BLaER1 treated with 17β-estradiol and CSF1 and Interleukin-3, amounts not matched to agents 10 nM and 100 nM (cell line): ENCODE results near the gene COPB1.

ENCODE experiments used
- H3K27ac ChIP-seq, 11 experiments: shearing (Covaris generic); formaldehyde crosslinking; 2 replicates each; pipeline ENCODE4 v1.8.1; 2022
- H3K27me3 ChIP-seq, 11 experiments: shearing (Covaris generic); formaldehyde crosslinking; 2 replicates each; pipeline ENCODE4 v1.8.1; 2022
- H3K36me3 ChIP-seq, 11 experiments: shearing (Covaris generic); formaldehyde crosslinking; 2 replicates each; pipeline ENCODE4 v1.8.1; 2022
- H3K4me1 ChIP-seq, 10 experiments: shearing (Covaris generic); formaldehyde crosslinking; 2 replicates each; pipeline ENCODE4 v1.8.1; 2022
- H3K4me2 ChIP-seq, 11 experiments: shearing (Covaris generic); formaldehyde crosslinking; 2 replicates each; pipeline ENCODE4 v1.8.1; 2022
- H3K4me3 ChIP-seq, 10 experiments: shearing (Covaris generic); formaldehyde crosslinking; 2 replicates each; pipeline ENCODE4 v1.8.1; 2022
- H3K9ac ChIP-seq, 11 experiments: shearing (Covaris generic); formaldehyde crosslinking; 2 replicates each; pipeline ENCODE4 v1.8.1; 2022
- H3K9me3 ChIP-seq, 11 experiments: shearing (Covaris generic); formaldehyde crosslinking; replicated peaks in 1 of 11; 2 replicates each; pipeline ENCODE4 v1.8.1; 2022
- H4K20me1 ChIP-seq, 11 experiments: shearing (Covaris generic); formaldehyde crosslinking; 2 replicates each; pipeline ENCODE4 v1.8.1; 2022
- Cebpa-rat ChIP-seq, 11 experiments: shearing (Covaris generic); IDR thresholded peaks; 2 replicates each; pipeline ENCODE4 v1.8.1; 2022

Gene COPB1

GRCh38 chr11:14454861-14455632, 44.6 kb downstream of the COPB1 start:
- Histone ChIP-seq H3K27me3 (no peaks in the 10 kb centered on the region), H3K9ac (no peak overlapping the region), H3K36me3 (peaks cover 49 to 98% (median 68%) of the 10 kb centered on the region in 11 experiments), H3K4me2 (no peak overlapping the region), H3K9me3 (no peaks in the 10 kb centered on the region), H3K4me1 (peaks cover 7 to 14% (median 11%) of the 10 kb centered on the region in 10 experiments; a peak in 19 of 20 replicates), H3K4me3 (no peak overlapping the region), H3K27ac (no peak overlapping the region), H4K20me1 (peaks cover 0 to 22% (median 8%) of the 10 kb centered on the region in 11 experiments; a peak in 8 of 22 replicates)
- TF ChIP-seq Cebpa-rat (IDR thresholded peaks at IDR 0.05) = no peak

- Histone ChIP-seq H3K27ac (peak overlapping the region in 1 of 11 experiments; percentile 52; a peak in 1 of 22 replicates), H3K4me3 (no peak overlapping the region), H3K27me3 (no peaks in the 10 kb centered on the region), H3K36me3 (peaks cover 20 to 67% (median 40%) of the 10 kb centered on the region in 11 experiments), H3K9me3 (no peaks in the 10 kb centered on the region), H3K4me2 (peak overlapping the region in 8 of 11 experiments; percentile 3 to 49 (median 42); a peak in 13 of 22 replicates), H3K4me1 (peaks cover 7 to 21% (median 15%) of the 10 kb centered on the region in 10 experiments), H4K20me1 (peaks cover 0 to 16% (median 8%) of the 10 kb centered on the region in 11 experiments; a peak in 8 of 22 replicates), H3K9ac (no peak overlapping the region)
- TF ChIP-seq Cebpa-rat (IDR thresholded peaks at IDR 0.05) = no peak
Observed at GRCh38 chr11:14451825-14452224, 47.8 kb downstream of the COPB1 start.

GRCh38 chr11:14449302-14449714, 50.3 kb downstream of the COPB1 start:
- TF ChIP-seq Cebpa-rat (IDR thresholded peaks at IDR 0.05) = no peak
- no peak overlapping the region for H3K9ac ChIP-seq
- H3K4me3 ChIP-seq = no peak overlapping the region
- no peaks in the 10 kb centered on the region; a peak in 1 of 22 replicates for H4K20me1 ChIP-seq
- H3K36me3 ChIP-seq = peaks cover 6 to 43% (median 21%) of the 10 kb centered on the region in 11 experiments; a peak in 17 of 22 replicates
- no peaks in the 10 kb centered on the region for H3K9me3 ChIP-seq
- no peak overlapping the region for H3K4me2 ChIP-seq
- no peak overlapping the region for H3K27ac ChIP-seq
- no peaks in the 10 kb centered on the region for H3K27me3 ChIP-seq
- peaks cover 7 to 27% (median 15%) of the 10 kb centered on the region in 10 experiments for H3K4me1 ChIP-seq

- Histone ChIP-seq H3K27ac (no peak overlapping the region), H4K20me1 (no peaks in the 10 kb centered on the region; a peak in 1 of 22 replicates), H3K4me2 (no peak overlapping the region), H3K9ac (no peak overlapping the region), H3K27me3 (no peaks in the 10 kb centered on the region), H3K9me3 (no peaks in the 10 kb centered on the region), H3K4me1 (peaks cover 7 to 27% (median 15%) of the 10 kb centered on the region in 10 experiments), H3K36me3 (peaks cover 0 to 32% (median 13%) of the 10 kb centered on the region in 11 experiments; a peak in 12 of 22 replicates), H3K4me3 (no peak overlapping the region)
- TF ChIP-seq Cebpa-rat (IDR thresholded peaks at IDR 0.05) = no peak
Observed at GRCh38 chr11:14448240-14448639, 51.4 kb downstream of the COPB1 start.

- no peak overlapping the region for H3K27ac ChIP-seq
- peaks cover 0 to 21% (median 5%) of the 10 kb centered on the region in 11 experiments; a peak in 8 of 22 replicates for H3K36me3 ChIP-seq
- H3K27me3 ChIP-seq = no peaks in the 10 kb centered on the region
- H3K9ac ChIP-seq = no peak overlapping the region
- TF ChIP-seq Cebpa-rat (IDR thresholded peaks at IDR 0.05) = no peak
- H3K4me3 ChIP-seq = no peak overlapping the region
- no peaks in the 10 kb centered on the region for H4K20me1 ChIP-seq
- H3K4me1 ChIP-seq = peaks cover 0 to 22% (median 8%) of the 10 kb centered on the region in 10 experiments; a peak in 17 of 20 replicates
- H3K4me2 ChIP-seq = 0 out of 22 replicates have a peak overlapping the region, but pooled peaks of 1 of the 11 experiments have one; percentile 43
- no peaks in the 10 kb centered on the region for H3K9me3 ChIP-seq
Observed at GRCh38 chr11:14446701-14447169, 52.9 kb downstream of the COPB1 start.

- H4K20me1 ChIP-seq = no peaks in the 10 kb centered on the region
- H3K27me3 ChIP-seq = no peaks in the 10 kb centered on the region
- peaks cover 0 to 17% (median under 1%) of the 10 kb centered on the region in 11 experiments; a peak in 6 of 22 replicates for H3K36me3 ChIP-seq
- peaks cover 0 to 7% (median 0%) of the 10 kb centered on the region in 11 experiments; a peak in 4 of 22 replicates for H3K9me3 ChIP-seq
- no peak overlapping the region for H3K4me2 ChIP-seq
- H3K9ac ChIP-seq = no peak overlapping the region
- no peak for TF ChIP-seq Cebpa-rat (IDR thresholded peaks at IDR 0.05)
- no peak overlapping the region for H3K4me3 ChIP-seq
- H3K4me1 ChIP-seq = peaks cover 0 to 18% (median 2%) of the 10 kb centered on the region in 10 experiments; a peak in 6 of 20 replicates
- no peak overlapping the region for H3K27ac ChIP-seq
Observed at GRCh38 chr11:14445542-14446530, 53.8 kb downstream of the COPB1 start.

GRCh38 chr11:14444441-14445189, 55.0 kb downstream of the COPB1 start:
- peaks cover 0 to 10% (median 0%) of the 10 kb centered on the region in 11 experiments; a peak in 5 of 22 replicates for H3K9me3 ChIP-seq
- H3K27ac ChIP-seq = no peak overlapping the region
- H4K20me1 ChIP-seq = no peaks in the 10 kb centered on the region
- no peak overlapping the region for H3K4me3 ChIP-seq
- H3K27me3 ChIP-seq = no peaks in the 10 kb centered on the region
- no peak overlapping the region for H3K4me2 ChIP-seq
- H3K4me1 ChIP-seq = peaks cover 0 to 21% (median 2%) of the 10 kb centered on the region in 10 experiments; a peak in 9 of 20 replicates
- H3K36me3 ChIP-seq = peaks cover 0 to 15% (median 0%) of the 10 kb centered on the region in 11 experiments; a peak in 4 of 22 replicates
- H3K9ac ChIP-seq = no peak overlapping the region
- TF ChIP-seq Cebpa-rat (IDR thresholded peaks at IDR 0.05) = no peak

- Histone ChIP-seq H3K36me3 (peaks cover 0 to 15% (median 0%) of the 10 kb centered on the region in 11 experiments; a peak in 4 of 22 replicates), H3K27ac (no peak overlapping the region), H4K20me1 (no peaks in the 10 kb centered on the region), H3K9ac (no peak overlapping the region), H3K4me3 (no peak overlapping the region), H3K27me3 (no peaks in the 10 kb centered on the region), H3K4me1 (peaks cover 0 to 24% (median 6%) of the 10 kb centered on the region in 10 experiments; a peak in 11 of 20 replicates), H3K9me3 (peaks cover 0 to 10% (median 0%) of the 10 kb centered on the region in 11 experiments; a peak in 5 of 22 replicates), H3K4me2 (no peak overlapping the region)
- no peak for TF ChIP-seq Cebpa-rat (IDR thresholded peaks at IDR 0.05)
Observed at GRCh38 chr11:14443638-14444037, 56.0 kb downstream of the COPB1 start.
